GM18498 (cell line): Measurements from ENCODE around the gene LRTM2.

Experiments
- ATAC-seq: cut with Tn5 transposase; IDR thresholded peaks from one replicate; pipeline ENCODE4 v1.9.1; 2021; ENCODE audit warnings: mild to moderate bottlenecking, moderate library complexity; ENCODE audit not compliant: unreplicated experiment

The LRTM2 gene

GRCh38 chr12:1797991-1798640 is 22.2 kb upstream of the LRTM2 start:
- ATAC-seq = no peak

DNA sequence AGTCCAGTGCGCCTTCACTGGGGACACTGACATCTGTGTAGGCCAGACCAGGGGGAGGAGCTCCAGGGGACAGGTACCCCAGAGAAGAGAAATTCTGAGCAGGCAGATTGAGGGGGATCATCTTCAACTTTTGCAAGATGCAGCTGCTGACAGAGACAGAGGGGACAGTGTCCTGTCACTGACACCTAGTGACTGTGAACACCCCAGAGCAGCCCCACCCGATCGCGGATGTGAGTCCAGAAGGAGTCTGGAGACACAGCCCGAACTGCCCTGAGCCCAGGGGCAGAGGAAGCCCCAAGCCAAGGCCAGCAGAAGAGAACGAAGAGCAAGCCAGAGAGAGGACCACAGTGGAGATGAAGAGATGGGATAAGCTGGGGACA is 21.7 kb upstream of the LRTM2 start:
- ATAC-seq = no peak

DNA sequence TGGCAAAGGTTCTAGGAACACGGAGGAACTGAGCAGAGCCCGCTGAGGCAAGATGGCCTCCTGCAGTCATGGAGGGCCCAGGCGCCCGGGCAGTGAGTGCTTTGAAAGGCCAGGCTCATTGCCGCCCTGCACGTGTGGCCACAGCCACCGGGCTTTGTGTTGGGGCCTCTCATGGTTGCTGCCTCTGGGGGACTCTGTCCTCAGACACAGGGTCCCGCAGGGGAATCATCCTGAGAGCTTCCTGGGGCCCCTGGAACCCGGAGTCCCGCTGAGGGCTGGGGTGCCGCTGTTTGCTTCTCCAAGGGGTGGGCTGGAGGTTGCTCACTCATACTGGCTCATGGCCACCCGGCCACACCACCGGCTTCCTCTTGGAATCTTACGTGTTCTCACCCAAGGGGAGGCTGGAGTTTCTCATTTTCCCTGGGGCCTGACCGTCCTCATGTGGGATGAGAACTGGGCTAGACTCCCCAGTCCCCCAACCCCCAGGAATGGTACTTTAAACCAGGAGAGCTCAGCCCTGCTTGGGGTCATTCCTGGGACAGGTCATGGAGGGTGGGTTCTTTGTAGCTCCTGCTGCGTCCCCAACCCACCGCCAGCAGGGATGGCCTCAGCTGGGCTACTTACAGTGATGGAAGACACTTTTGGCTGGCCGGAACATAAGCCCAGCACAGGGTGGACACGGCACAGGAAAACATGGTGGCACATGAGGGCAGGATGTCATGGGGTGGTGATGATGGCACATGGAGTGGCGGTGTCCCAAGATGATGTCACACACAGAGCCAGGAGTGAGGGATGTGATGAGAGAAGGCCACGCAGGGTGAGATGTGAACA is 21.1 kb upstream of the LRTM2 start:
- ATAC-seq = no peak

DNA sequence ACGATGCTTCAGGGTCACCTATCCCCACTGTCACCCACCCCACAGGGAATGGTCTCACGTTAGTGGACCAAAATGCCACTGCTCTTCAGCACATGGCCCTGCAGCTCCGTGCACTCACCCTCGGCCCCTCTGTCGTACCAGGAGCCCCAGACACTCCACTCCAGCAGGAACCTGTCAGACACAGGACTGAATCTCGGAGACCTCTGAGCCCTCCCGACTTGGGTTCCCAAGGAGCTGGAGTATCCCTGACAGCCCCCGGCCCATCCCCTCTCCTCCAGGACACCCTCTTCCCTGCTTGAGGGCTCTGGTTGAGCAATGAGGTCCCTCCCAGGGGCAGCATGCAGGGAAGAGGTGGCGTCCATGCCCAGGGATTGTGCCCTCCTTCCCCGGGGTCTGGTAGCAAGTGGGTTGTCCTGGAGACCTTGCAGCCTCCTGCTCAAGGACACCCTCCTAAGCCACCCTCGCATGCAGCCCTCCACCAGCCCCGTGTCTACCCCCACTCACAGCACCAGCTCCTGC is 20.4 kb upstream of the LRTM2 start:
- no peak for ATAC-seq

DNA sequence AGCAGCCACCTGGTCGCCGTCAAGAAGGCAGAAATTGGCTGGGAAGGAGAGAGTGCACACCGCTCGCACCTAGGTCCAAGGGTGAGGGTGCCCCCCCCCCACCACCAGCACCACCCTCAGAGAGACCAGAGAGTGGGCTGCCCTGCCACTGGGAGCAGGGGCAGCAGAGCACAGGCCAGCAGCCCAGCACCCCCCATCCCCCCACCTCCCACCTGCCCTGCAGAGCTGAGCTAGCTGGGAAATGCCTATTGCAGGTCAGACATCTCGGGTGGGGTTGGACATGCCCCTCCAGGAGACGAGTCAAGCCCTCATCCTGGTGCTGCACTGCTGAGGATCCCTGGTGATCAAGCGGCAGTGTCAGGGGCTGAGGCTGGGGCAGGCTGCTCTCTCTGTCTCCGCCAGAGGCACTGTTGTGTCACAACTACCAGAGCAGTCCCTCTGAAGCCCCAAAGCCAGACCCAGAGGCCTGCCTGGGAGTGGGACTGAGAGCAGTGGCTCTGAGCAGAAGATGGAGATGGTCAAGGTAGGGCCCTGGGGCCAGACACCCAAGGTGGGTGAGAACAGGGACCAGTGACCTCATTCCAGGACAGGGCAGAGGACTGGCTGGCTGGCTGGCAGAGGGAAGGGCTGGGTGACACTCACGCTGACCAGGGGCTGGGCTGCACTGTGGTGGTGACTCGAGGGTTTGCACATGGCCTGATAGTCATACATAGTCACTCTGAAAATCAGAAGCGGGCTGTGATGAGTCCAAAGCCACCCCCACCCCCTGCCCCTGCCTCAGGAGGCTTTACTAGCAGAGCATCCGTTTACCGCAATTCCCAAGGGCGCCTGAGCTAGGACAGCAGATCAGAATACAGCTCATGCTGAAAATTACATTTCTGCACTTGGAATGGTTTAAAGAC is 19.7 kb upstream of the LRTM2 start:
- ATAC-seq = no peak

- no peak for ATAC-seq
Observed at GRCh38 chr12:1801303-1801975, 18.9 kb upstream of the LRTM2 start.

GRCh38 chr12:1803736-1804135 is 16.6 kb upstream of the LRTM2 start:
- ATAC-seq = no peak

DNA sequence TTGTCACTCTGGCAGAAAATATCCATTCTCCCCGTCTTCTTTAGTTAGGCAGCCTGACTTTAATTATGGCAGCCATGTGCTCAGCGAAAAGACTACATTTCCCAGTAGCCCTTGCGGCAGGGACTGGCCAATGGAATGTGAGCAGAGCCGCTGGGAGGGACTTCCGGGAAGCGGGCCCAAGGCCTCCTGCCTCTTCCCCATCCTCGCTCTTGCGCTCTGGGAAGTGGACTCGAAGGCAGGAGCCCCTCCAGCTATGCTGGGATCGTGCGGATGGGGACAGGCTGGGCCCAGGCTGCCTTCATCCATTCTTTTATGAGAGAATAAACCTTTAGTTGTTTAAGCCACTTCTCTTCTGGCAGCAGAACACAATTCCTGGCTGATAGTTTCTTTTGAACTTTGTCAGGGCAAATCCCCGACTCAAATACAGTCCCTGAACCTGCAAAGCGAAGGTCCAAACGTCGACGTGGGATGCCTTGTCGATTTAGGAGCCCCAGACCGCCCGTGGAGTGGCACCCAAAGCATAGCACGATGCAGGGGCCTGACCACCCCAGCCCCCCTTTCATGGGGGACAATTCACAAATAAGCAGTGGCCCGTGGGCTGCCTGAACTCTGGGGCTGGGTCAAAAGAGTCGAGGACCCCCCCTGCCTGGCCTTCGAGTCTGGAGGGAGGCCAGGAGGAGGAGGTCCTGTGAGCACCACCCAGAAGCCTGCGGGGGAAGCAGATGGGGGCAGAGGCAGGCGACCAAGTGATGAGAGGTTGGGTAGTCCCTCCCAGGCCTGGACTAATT is 15.6 kb upstream of the LRTM2 start:
- ATAC-seq = peak; percentile 85

DNA sequence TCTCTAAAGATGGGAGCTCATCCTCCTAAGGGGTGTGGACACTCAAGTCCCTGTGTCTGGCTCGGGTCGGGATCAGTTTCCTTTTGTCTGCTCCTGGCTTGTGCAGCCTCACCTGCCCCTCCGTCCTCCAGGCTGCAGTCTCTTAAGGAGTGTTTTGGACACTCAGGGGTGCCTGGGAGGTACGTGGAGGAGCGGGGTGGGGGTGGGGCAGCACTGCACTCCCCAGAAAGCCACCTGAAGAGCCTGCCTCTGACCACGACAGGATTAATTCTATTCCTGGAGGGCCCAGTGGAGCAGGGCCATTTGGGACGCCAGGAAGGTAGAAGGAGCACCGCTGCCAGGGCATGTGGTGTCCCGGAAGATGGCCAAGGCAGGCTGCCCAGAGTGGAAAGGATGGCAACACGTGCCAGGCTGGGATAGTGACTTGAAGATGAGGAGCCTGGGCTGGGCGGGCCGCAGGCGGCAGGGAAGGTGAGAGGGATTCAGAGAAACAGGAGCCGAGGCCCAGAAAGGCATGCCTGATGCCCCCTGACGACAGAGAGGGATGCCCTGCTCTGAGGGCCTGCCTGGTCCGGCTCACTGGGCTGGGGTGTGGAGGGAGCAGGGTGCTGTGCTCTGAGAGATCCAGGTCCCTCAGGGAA is 14.8 kb upstream of the LRTM2 start:
- no peak for ATAC-seq

- no peak for ATAC-seq
Observed at GRCh38 chr12:1806301-1807086, 13.9 kb upstream of the LRTM2 start.

GRCh38 chr12:1807087-1807860 is 13.1 kb upstream of the LRTM2 start:
- ATAC-seq = no peak

GRCh38 chr12:1808036-1808797 is 12.1 kb upstream of the LRTM2 start:
- ATAC-seq = no peak

- ATAC-seq = no peak
Observed at GRCh38 chr12:1808798-1809480, 11.4 kb upstream of the LRTM2 start.

DNA sequence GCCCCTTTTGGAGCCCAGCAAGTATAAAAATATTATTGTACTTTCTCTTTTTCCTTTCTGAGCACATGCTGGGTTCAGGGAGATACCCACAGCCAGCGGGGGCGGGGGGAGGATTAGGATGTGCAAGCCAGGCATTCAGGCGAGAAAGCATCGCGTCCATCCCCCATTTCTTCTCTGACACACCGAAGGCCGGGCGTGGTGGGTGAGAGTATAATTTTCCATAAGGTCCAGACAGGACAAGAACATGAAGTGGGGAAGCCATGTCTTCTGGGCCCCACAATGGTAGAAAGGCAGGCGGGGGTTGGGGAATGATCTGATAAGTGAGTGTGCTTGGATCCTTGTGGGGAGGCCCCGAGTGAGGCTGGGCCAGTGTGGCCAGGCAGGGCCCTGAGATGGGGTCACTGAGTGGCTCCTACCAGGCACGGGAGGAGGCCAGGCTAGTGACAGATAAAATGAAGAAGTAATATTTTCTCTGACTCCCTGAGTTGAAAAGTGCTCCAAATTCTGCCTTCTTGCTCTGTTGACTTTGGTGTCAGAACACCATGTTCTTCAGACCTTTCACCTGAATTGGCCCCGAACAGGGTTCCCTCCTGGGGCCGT is 10.7 kb upstream of the LRTM2 start:
- ATAC-seq = no peak

GRCh38 chr12:1810201-1810930 is 10.0 kb upstream of the LRTM2 start:
- no peak for ATAC-seq

DNA sequence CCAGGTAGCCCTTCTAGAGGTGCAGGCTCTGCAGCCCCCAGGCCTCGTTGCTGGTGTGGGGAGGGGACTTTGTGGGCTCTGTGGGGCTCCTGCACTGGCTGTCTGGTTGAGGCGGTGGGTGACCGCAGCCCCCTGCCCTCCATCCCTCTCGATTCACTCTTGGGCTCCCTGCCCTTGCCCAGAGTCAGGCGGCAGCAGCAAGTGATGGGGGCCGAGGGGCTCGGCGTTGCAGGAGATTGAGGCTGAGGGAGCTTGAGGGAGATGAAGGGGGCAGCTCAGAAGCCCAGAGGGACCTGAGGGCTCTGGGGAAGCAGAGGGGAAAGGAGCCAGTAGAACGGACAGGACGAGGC is 9.5 kb upstream of the LRTM2 start:
- ATAC-seq = no peak
